A673 (cell line): ENCODE results near the gene TEX30.

Source experiments
- CTCF ChIP-seq: fragments of 300-800, 200-600 bp; sonication (generic); conservative IDR thresholded peaks from 2 replicates; pipeline ENCODE4 v1.5.1; 2017; ENCODE audit warnings: low read depth, mild to moderate bottlenecking, antibody characterized with exemption, low read length, moderate library complexity, mixed read lengths
- EZH2 ChIP-seq: fragments of 200-600 bp; sonication (generic); IDR thresholded peaks from 2 replicates; pipeline ENCODE4 v1.6.1; 2017; ENCODE audit warnings: borderline replicate concordance, low read depth, mild to moderate bottlenecking, mixed read lengths, antibody characterized with exemption, low read length; ENCODE audit not compliant: poor library complexity, severe bottlenecking

GRCh38 chr13:102792396-102792795 lies 18.8 kb upstream of the TEX30 start:
- TF ChIP-seq CTCF = no peak
- TF ChIP-seq EZH2 = no peak
